A673 (cell line): ENCODE data around the gene NEB. TPM values are rescaled to one million over a fixed set of nuclear protein-coding genes. Genes with fewer than 3 reads are reported as not detected.

Experiments used
- BruUV-seq: library from RNA; stranded (reverse); fragments of 400-500 nt; replicated peaks from 2 replicates; lab custom pipeline; 2021; lab: Mats Ljungman, UMichigan
- CTCF ChIA-PET: fragments of 300-600 bp; sonication (Branson Sonifier 250); formaldehyde crosslinking; loops from one replicate; lab custom pipeline; 2022; ENCODE audit warnings: antibody characterized with exemption; lab: Charles Lee
- POLR2A ChIA-PET: fragments of 300-600 bp; sonication (Branson Sonifier 250); formaldehyde crosslinking; loops from one replicate; lab custom pipeline; 2022; ENCODE audit warnings: antibody characterized with exemption; ENCODE audit not compliant: low non-redundant PET; lab: Charles Lee
- DNase-seq: peaks from one replicate; pipeline ENCODE4 v3.0.0-alpha.2; 2015; ENCODE audit warnings: low spot score
- H3K27ac ChIP-seq: fragments of 200-600 bp; sonication (generic); 2 replicates; pipeline ENCODE4 v1.5.1; 2016; ENCODE audit warnings: mixed run types, low read depth, mild to moderate bottlenecking, mixed read lengths, antibody characterized with exemption, low read length; ENCODE audit not compliant: poor library complexity, severe bottlenecking
- H3K27me3 ChIP-seq: fragments of 200-600 bp; sonication (generic); replicated peaks from 2 replicates; pipeline ENCODE4 v1.6.1; 2017; ENCODE audit warnings: mixed run types, low read depth, mild to moderate bottlenecking, mixed read lengths, antibody characterized with exemption, low read length; ENCODE audit not compliant: insufficient read depth, poor library complexity
- H3K36me3 ChIP-seq: fragments of 200-600 bp; sonication (generic); 2 replicates; pipeline ENCODE4 v1.6.1; 2016; ENCODE audit warnings: mixed run types, mild to moderate bottlenecking, mixed read lengths, antibody characterized with exemption, low read length; ENCODE audit not compliant: insufficient read depth, poor library complexity, severe bottlenecking
- H3K4me1 ChIP-seq: fragments of 200-600 bp; sonication (generic); 2 replicates; pipeline ENCODE4 v1.6.1; 2017; ENCODE audit warnings: mixed run types, mild to moderate bottlenecking, mixed read lengths, antibody characterized with exemption, low read length; ENCODE audit not compliant: insufficient read depth, poor library complexity, severe bottlenecking
- H3K4me3 ChIP-seq: fragments of 200-600 bp; sonication (generic); 2 replicates; pipeline ENCODE4 v1.5.1; 2016; ENCODE audit warnings: low read depth, mixed run types, mild to moderate bottlenecking, mixed read lengths, low read length; ENCODE audit not compliant: poor library complexity, severe bottlenecking
- H3K9me3 ChIP-seq: fragments of 200-600 bp; sonication (generic); 2 replicates; pipeline ENCODE4 v1.6.1; 2016; ENCODE audit warnings: mixed run types, low read depth, mild to moderate bottlenecking, mixed read lengths, antibody characterized with exemption, low read length; ENCODE audit not compliant: poor library complexity, severe bottlenecking
- EZH2 ChIP-seq: fragments of 200-600 bp; sonication (generic); IDR thresholded peaks from 2 replicates; pipeline ENCODE4 v1.6.1; 2017; ENCODE audit warnings: borderline replicate concordance, low read depth, mild to moderate bottlenecking, mixed read lengths, antibody characterized with exemption, low read length; ENCODE audit not compliant: poor library complexity, severe bottlenecking
- intact Hi-C: fragments of 100-400 bp; cut with micrococcal nuclease; formaldehyde crosslinking; loops from one replicate; pipeline ENCODE4 v1.10.0; 2022; ENCODE audit not compliant: unreplicated experiment
- total RNA-seq: library from RNA; stranded (reverse); gene quantifications from 2 replicates; pipeline ENCODE4 v1.2.3, GENCODE V29; 2021
- TF ChIP-seq, protein P1 (sequence below): fragments of 300-800, 200-600 bp; sonication (generic); conservative IDR thresholded peaks from 2 replicates; pipeline ENCODE4 v1.5.1; 2017; ENCODE audit warnings: low read depth, mild to moderate bottlenecking, antibody characterized with exemption, low read length, moderate library complexity, mixed read lengths

The NEB gene
- total RNA-seq, 1 experiment from 2014 or later = 7.0 TPM

DNA sequence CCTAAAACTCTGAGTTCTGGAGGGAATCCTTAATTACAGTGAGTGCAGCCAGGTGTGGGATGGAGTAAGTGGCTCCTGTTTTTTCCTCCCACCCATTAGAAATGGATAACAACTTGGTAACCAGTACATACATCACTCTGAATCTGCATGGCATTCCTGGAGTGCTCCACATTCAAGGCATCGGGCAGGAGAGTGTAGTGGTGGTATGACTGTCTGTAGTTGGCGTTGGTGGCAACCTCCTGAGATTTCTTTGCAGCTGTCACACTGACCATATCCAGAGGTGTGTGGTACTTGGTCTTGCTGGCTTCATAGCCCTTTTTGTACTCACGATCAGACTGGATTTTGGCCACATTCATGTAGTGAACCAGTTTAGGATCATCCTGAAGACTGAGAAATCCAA lies 68.3 kb downstream of the NEB start:
- POLR2A ChIA-PET = no interaction called here
- BruUV-seq = no TSS peak
- intact Hi-C loops = no loop called here
- Histone ChIP-seq H3K9me3 (no peaks in the 10 kb centered on the region), H3K4me1 (peaks cover 8% of the 10 kb centered on the region), H3K27ac (no peak overlapping the region), H3K36me3 (no peaks in the 10 kb centered on the region), H3K27me3 (no peaks in the 10 kb centered on the region), H3K4me3 (no peak overlapping the region)
- no peak for DNase-seq
- TF ChIP-seq, protein P1, sequence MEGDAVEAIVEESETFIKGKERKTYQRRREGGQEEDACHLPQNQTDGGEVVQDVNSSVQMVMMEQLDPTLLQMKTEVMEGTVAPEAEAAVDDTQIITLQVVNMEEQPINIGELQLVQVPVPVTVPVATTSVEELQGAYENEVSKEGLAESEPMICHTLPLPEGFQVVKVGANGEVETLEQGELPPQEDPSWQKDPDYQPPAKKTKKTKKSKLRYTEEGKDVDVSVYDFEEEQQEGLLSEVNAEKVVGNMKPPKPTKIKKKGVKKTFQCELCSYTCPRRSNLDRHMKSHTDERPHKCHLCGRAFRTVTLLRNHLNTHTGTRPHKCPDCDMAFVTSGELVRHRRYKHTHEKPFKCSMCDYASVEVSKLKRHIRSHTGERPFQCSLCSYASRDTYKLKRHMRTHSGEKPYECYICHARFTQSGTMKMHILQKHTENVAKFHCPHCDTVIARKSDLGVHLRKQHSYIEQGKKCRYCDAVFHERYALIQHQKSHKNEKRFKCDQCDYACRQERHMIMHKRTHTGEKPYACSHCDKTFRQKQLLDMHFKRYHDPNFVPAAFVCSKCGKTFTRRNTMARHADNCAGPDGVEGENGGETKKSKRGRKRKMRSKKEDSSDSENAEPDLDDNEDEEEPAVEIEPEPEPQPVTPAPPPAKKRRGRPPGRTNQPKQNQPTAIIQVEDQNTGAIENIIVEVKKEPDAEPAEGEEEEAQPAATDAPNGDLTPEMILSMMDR = no peak
- TF ChIP-seq EZH2 = no peak
- CTCF ChIA-PET = no interaction called here

DNA sequence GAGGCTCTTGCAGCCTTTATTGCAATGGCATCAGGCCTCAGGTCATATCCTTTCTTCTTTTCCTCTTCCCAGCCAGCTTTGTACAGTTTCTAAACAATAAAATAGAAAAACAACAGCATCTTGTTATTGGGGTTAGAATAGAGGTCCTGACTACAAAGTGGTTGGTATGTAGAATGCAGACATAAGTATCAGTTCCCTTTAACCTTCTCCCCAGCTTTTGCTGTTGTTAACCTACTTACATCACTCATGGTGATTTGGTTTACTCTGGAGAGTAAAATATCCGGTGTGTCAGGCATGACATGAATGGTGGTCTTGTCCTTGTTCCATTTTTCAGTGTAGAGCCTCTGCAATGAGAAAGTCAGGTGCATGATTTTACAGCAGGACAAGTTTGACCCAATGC lies 69.8 kb downstream of the NEB start:
- no peak for DNase-seq
- H3K4me3 ChIP-seq = no peak overlapping the region
- H3K36me3 ChIP-seq = no peaks in the 10 kb centered on the region
- intact Hi-C loops = no loop called here
- no peaks in the 10 kb centered on the region for H3K27me3 ChIP-seq
- TF ChIP-seq EZH2 = no peak
- TF ChIP-seq, protein P1 = no peak
- H3K9me3 ChIP-seq = no peaks in the 10 kb centered on the region
- no peaks in the 10 kb centered on the region for H3K4me1 ChIP-seq
- BruUV-seq = no TSS peak
- no peak overlapping the region for H3K27ac ChIP-seq
- ChIA-PET POLR2A (no interaction called here), CTCF (no interaction called here)

DNA sequence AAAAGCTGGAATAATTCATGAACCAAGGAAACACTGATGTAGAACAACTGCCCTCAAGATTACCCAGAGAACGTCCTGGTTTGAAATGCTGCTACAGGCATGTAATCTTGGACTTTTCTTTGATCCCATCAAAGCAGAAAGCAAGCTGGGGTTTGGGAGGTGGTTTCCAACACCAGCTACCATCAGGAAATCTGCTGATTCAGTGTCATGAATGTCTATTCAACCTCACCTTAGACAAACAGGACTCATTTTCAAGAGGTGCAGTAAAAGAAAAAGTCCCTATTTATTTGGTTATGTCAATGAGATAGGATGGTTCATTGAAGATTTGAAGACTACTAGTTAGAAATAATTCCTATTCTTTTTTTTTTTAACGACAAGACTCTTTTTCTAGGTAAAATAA lies 72.7 kb downstream of the NEB start:
- no peak overlapping the region for H3K27ac ChIP-seq
- POLR2A ChIA-PET = no interaction called here
- no peak for TF ChIP-seq EZH2
- TF ChIP-seq, protein P1 = no peak
- CTCF ChIA-PET = no interaction called here
- no peaks in the 10 kb centered on the region for H3K36me3 ChIP-seq
- no TSS peak for BruUV-seq
- no peak overlapping the region for H3K4me3 ChIP-seq
- DNase-seq = no peak
- H3K4me1 ChIP-seq = no peaks in the 10 kb centered on the region
- no peaks in the 10 kb centered on the region for H3K9me3 ChIP-seq
- intact Hi-C loops = no loop called here
- no peaks in the 10 kb centered on the region for H3K27me3 ChIP-seq
